GM12875 (cell line): ENCODE data around the gene MAPKAPK2.

Experiments
- H3K4me3 ChIP-seq: one replicate; pipeline ENCODE4 v1.5.1; 2011; ENCODE audit warnings: low read depth, low read length, control low read depth
- TF ChIP-seq, protein P1 (sequence below): IDR thresholded peaks from 2 replicates; pipeline ENCODE4 v1.5.1; 2011; ENCODE audit warnings: low read depth, mild to moderate bottlenecking, control low read depth, inconsistent platforms, low read length, moderate library complexity, borderline replicate concordance; ENCODE audit not compliant: insufficient read depth

The MAPKAPK2 gene

GRCh38 chr1:206690516-206690915, 5.8 kb downstream of the MAPKAPK2 start:
- H3K4me3 ChIP-seq, result no peak overlapping the region
- TF ChIP-seq, protein P1, sequence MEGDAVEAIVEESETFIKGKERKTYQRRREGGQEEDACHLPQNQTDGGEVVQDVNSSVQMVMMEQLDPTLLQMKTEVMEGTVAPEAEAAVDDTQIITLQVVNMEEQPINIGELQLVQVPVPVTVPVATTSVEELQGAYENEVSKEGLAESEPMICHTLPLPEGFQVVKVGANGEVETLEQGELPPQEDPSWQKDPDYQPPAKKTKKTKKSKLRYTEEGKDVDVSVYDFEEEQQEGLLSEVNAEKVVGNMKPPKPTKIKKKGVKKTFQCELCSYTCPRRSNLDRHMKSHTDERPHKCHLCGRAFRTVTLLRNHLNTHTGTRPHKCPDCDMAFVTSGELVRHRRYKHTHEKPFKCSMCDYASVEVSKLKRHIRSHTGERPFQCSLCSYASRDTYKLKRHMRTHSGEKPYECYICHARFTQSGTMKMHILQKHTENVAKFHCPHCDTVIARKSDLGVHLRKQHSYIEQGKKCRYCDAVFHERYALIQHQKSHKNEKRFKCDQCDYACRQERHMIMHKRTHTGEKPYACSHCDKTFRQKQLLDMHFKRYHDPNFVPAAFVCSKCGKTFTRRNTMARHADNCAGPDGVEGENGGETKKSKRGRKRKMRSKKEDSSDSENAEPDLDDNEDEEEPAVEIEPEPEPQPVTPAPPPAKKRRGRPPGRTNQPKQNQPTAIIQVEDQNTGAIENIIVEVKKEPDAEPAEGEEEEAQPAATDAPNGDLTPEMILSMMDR, result no peak

GRCh38 chr1:206691604-206692003, 6.9 kb downstream of the MAPKAPK2 start:
- no peak overlapping the region for H3K4me3 ChIP-seq
- TF ChIP-seq, protein P1, result no peak

- no peak overlapping the region for H3K4me3 ChIP-seq
These were observed 8.3 kb downstream of the MAPKAPK2 start for GRCh38 chr1:206693029-206693428.

GRCh38 chr1:206693592-206693991, 8.9 kb downstream of the MAPKAPK2 start:
- TF ChIP-seq, protein P1, result no peak
- H3K4me3 ChIP-seq, result no peak overlapping the region

More at GRCh38 chr1:206693029-206693428, 8.3 kb downstream of the MAPKAPK2 start:
- TF ChIP-seq, protein P1, result no peak

DNA sequence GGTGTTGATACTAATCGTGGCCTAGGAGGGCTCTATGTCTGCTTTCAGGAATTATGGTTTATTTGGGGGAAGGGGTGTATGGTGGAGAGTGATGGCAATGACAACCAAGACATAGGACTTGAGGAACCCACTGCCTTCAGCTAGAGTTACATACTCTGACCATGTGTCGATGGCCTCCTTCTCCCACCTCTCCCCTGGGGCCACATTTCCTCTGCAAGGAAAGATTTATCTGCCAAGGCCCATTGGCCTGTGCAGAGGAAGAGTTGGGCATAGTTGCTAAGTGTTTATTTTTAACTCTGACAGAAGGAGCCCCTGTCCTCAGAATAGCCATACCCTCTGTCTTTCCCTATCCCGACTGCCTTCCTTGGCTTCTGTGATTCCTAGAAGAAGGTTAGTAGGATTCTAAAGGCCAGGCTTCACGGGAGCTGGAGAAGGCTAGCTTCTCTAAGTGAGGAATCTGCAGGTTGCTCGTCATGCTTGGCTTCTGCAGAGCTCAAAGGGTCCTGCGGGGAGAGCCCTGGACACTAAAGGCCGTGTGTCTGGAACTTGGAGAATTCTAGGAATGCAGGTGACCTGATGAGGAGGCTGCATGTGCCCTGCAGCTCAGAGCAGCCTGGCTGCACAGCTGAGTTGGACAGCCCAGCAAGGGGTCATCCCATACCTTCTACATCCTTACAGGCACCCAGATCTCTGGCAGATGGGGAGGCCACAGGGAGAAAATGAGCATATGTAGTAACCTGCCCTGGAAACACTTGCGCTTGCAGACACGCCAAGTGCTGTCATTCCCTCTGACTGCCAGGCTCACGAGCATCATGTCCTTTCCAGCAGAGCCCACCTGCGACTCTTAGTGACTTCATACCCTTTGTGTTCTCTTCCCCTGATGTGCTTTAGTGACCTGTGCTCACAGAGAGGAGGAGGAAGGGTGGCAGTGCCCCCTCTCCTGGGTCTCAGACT, 9.7 kb downstream of the MAPKAPK2 start:
- TF ChIP-seq, protein P1, result no peak
- H3K4me3 ChIP-seq, result no peak overlapping the region

- TF ChIP-seq, protein P1, result no peak
- no peak overlapping the region for H3K4me3 ChIP-seq
These were observed 11.0 kb downstream of the MAPKAPK2 start for GRCh38 chr1:206695733-206696132.
